Common myeloid progenitor, CD34-positive (primary cell): Measurements from ENCODE around the gene LAMA5.

ENCODE experiments used
- CTCF ChIA-PET: fragments of 350-600 bp; sonication (Branson Sonifier 250); formaldehyde crosslinking; loops from one replicate; lab custom pipeline; 2021; ENCODE audit warnings: antibody characterized with exemption; lab: Charles Lee
- POLR2A ChIA-PET: fragments of 350-600 bp; sonication (Branson Sonifier 250); formaldehyde crosslinking; loops from one replicate; lab custom pipeline; 2021; ENCODE audit warnings: antibody characterized with exemption; lab: Charles Lee
- DNase-seq, 3 donors: peaks; one replicate each; pipeline versions ENCODE4 v3.0.0 to v3.0.0-alpha.2; 2013
- H3K27ac ChIP-seq, 2 experiments: 1 replicate in 1 of 2; 2 replicates in 1 of 2; pipeline ENCODE4 v1.7.0; 2013; ENCODE audit warnings: inconsistent platforms in 2 of 2, low read length in 2 of 2, mild to moderate bottlenecking in 2 of 2, low read depth in 1 of 2, moderate library complexity in 1 of 2; ENCODE audit not compliant: severe bottlenecking in 2 of 2, insufficient read depth in 1 of 2, poor library complexity in 1 of 2
- H3K27me3 ChIP-seq, 5 experiments: replicated peaks in 2 of 5; 1 replicate in 3 of 5; 2 replicates in 2 of 5; pipeline versions ENCODE4 v1.6.1 to v1.7.0; 2013; ENCODE audit warnings: low read length in 4 of 5, mild to moderate bottlenecking in 2 of 5, moderate library complexity in 2 of 5, inconsistent platforms in 1 of 5; ENCODE audit not compliant: insufficient read depth in 5 of 5, control insufficient read depth in 4 of 5
- H3K36me3 ChIP-seq, 4 experiments: 1 replicate in 2 of 4; 2 replicates in 2 of 4; pipeline versions ENCODE4 v1.6.1 to v1.7.0; 2013; ENCODE audit warnings: low read length in 3 of 4, control low read depth in 1 of 4, mild to moderate bottlenecking in 1 of 4; ENCODE audit not compliant: control insufficient read depth in 4 of 4, insufficient read depth in 4 of 4
- H3K4me1 ChIP-seq, 4 experiments: 1 replicate in 3 of 4; 2 replicates in 1 of 4; pipeline versions ENCODE4 v1.6.1 to v1.7.1; 2013; ENCODE audit warnings: low read length in 3 of 4, mild to moderate bottlenecking in 3 of 4, control low read depth in 1 of 4, inconsistent platforms in 1 of 4, moderate library complexity in 1 of 4; ENCODE audit not compliant: control insufficient read depth in 4 of 4, insufficient read depth in 4 of 4; ENCODE audit errors: control extremely low read depth in 1 of 4
- H3K4me3 ChIP-seq, 7 experiments: 1 replicate in 4 of 7; 2 replicates in 3 of 7; pipeline versions ENCODE4 v1.5.1 to v1.7.0; 2013; ENCODE audit warnings: mild to moderate bottlenecking in 7 of 7, low read length in 6 of 7, moderate library complexity in 6 of 7, inconsistent platforms in 2 of 7, low read depth in 2 of 7, control low read depth in 1 of 7; ENCODE audit not compliant: insufficient read depth in 4 of 7, control insufficient read depth in 1 of 7; ENCODE audit errors: extremely low read depth in 1 of 7
- H3K9me3 ChIP-seq, 5 experiments: 1 replicate in 4 of 5; 2 replicates in 1 of 5; pipeline versions ENCODE4 v1.6.1 to v1.7.1; 2013; ENCODE audit warnings: low read length in 4 of 5, mild to moderate bottlenecking in 2 of 5, inconsistent platforms in 1 of 5, low read depth in 1 of 5, moderate library complexity in 1 of 5; ENCODE audit not compliant: control insufficient read depth in 4 of 5, insufficient read depth in 2 of 5; ENCODE audit errors: control extremely low read depth in 1 of 5
- WGBS: methylation state at CpG from one replicate; pipeline ENCODE4 v1.1.5; 2013; ENCODE audit not compliant: insufficient coverage; 5-methylcytosine and 5-hydroxymethylcytosine counted together

LAMA5 gene

GRCh38 chr20:62323146-62323979 is 43.7 kb downstream of the LAMA5 start:
- H3K4me1 ChIP-seq: no peaks in the 10 kb centered on the region
- POLR2A ChIA-PET: no interaction called here
- WGBS: 97% methylated on average over 45 of the region's 52 CpGs
- H3K36me3 ChIP-seq: no peaks in the 10 kb centered on the region
- CTCF ChIA-PET: no interaction called here
- no peak overlapping the region for H3K4me3 ChIP-seq
- DNase-seq: no peak
- H3K9me3 ChIP-seq: peaks cover 0 to 2% (median 0%) of the 10 kb centered on the region in 5 experiments
- no peaks in the 10 kb centered on the region for H3K27me3 ChIP-seq
- no peak overlapping the region for H3K27ac ChIP-seq

GRCh38 chr20:62322492-62323041 is 44.5 kb downstream of the LAMA5 start:
- H3K9me3 ChIP-seq: peaks cover 0 to 2% (median 0%) of the 10 kb centered on the region in 5 experiments
- 90% methylated on average over 13 of the region's 16 CpGs for WGBS
- no peaks in the 10 kb centered on the region for H3K27me3 ChIP-seq
- H3K27ac ChIP-seq: no peak overlapping the region
- H3K4me3 ChIP-seq: no peak overlapping the region
- no peak for DNase-seq
- H3K4me1 ChIP-seq: no peaks in the 10 kb centered on the region
- no peaks in the 10 kb centered on the region for H3K36me3 ChIP-seq
- ChIA-PET POLR2A (no interaction called here), CTCF (no interaction called here)

GRCh38 chr20:62321975-62322374 is 45.1 kb downstream of the LAMA5 start:
- CTCF ChIA-PET: no interaction called here

DNA sequence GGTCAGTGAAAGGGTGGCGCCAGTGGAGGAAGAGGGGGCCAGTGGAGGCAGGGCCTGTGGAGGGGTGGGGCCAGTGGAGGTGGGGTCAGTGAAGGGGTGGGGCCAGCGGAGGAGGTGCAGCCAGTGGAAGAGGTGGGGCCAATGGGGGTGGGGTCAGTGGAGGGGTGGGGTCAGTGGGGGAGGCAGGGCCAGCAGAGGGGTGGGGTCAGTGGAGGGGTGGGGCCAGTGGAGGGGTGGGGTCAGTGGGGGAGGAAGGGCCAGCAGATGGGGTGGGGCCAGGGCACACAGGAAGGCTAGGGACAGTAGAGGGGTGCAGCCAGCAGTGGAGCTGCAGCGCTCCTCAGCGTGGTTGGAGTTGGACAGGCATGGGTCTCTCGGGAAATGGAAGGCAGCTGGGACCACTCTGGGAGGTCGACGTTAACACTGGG is 45.6 kb downstream of the LAMA5 start:
- Histone ChIP-seq H3K36me3 (no peaks in the 10 kb centered on the region), H3K4me1 (no peaks in the 10 kb centered on the region), H3K4me3 (no peak overlapping the region), H3K27ac (no peak overlapping the region), H3K27me3 (no peaks in the 10 kb centered on the region), H3K9me3 (peaks cover 0 to 2% (median 0%) of the 10 kb centered on the region in 5 experiments)
- ChIA-PET POLR2A (no interaction called here), CTCF (no interaction called here)
- 97% methylated on average over 6 of the region's 7 CpGs for WGBS
- DNase-seq: peak in 1 of 3 donors; percentile 27

More at GRCh38 chr20:62321975-62322374, 45.1 kb downstream of the LAMA5 start:
- no peak overlapping the region for H3K4me3 ChIP-seq
- POLR2A ChIA-PET: no interaction called here
- H3K36me3 ChIP-seq: no peaks in the 10 kb centered on the region
- no peaks in the 10 kb centered on the region for H3K27me3 ChIP-seq
- no peak overlapping the region for H3K27ac ChIP-seq
- 95% methylated on average over 16 of the region's 16 CpGs for WGBS
- no peaks in the 10 kb centered on the region for H3K4me1 ChIP-seq
- no peak for DNase-seq
- H3K9me3 ChIP-seq: peaks cover 0 to 2% (median 0%) of the 10 kb centered on the region in 5 experiments

DNA sequence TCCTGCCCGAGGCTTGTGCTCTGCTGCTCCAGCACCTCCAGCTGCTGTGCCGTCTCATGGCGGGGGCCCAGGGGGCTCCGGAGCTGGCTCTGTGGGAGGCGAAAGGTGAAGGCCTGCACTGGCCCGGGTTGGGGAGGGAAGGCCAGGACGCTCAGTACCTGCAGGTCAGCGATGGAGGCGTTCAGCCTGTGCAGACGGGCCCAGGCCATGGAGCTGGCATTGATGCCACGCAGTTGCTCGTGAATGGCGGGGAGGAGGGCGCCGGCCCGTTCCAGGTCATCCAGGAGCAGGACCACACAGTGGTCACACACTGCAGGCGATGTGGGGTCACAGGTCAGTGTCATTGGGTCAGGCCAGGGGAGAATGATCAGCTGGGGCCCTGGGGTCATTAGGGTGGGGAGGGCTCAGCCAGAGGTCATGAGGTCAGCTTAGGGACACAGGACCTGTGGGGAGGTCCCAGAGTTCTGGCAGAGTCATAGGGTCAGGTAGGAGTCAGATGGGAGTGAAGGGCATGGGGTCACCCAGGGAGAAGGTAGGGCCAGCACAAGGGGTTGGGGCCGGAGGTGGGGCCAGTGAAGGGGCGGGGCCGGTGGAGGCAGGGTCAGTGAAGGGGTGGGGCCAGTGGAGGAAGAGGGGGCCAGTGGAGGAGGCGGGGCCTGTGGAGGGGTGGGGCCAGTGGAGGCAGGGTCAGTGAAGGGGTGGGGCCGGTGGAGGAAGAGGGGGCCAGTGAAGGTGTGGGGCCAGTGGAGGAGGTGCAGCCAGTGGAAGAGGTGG is 46.3 kb downstream of the LAMA5 start:
- no peaks in the 10 kb centered on the region for H3K27me3 ChIP-seq
- 95% methylated on average over 17 of the region's 22 CpGs for WGBS
- DNase-seq: no peak
- POLR2A ChIA-PET: no interaction called here
- H3K4me1 ChIP-seq: no peaks in the 10 kb centered on the region
- H3K4me3 ChIP-seq: no peak overlapping the region
- H3K36me3 ChIP-seq: no peaks in the 10 kb centered on the region
- no peak overlapping the region for H3K27ac ChIP-seq
- CTCF ChIA-PET: no interaction called here
- H3K9me3 ChIP-seq: peaks cover 0 to 2% (median 0%) of the 10 kb centered on the region in 5 experiments

DNA sequence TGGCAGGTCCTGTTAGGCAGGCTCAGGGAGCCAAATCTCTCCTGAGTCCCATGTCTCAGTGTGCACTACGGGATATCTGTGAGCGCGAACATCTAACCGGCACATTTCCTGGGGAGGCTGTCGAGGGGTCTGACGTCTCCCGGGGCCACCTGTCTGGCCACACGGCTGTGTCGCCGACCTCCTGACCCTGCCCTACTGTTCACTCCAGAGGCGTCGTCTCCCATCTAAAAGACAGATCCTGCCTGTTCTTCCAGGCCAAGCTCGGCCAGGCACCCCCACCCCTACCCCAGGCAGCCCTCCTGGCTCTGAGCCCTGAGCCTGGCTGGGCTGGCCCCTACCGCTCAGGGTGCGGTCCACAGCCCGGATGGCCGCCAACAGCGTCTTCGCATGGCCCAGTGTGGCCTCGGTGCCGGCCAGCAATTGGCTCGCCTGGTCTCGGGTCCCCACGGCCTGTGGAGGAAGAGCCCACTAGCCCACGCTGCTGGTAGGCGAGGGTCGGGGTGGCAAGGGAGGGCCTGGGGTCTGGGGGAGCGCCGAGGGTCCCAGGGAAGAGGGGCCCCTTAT is 47.7 kb downstream of the LAMA5 start:
- Histone ChIP-seq H3K27ac (no peak overlapping the region), H3K4me3 (no peak overlapping the region), H3K4me1 (no peaks in the 10 kb centered on the region), H3K9me3 (no peaks in the 10 kb centered on the region), H3K27me3 (no peaks in the 10 kb centered on the region), H3K36me3 (no peaks in the 10 kb centered on the region)
- ChIA-PET CTCF (no interaction called here), POLR2A (no interaction called here)
- DNase-seq: no peak
- 93% methylated on average over 22 of the region's 29 CpGs for WGBS
